Activated CD4-positive, alpha-beta T cell treated with anti-CD3 and anti-CD28 coated beads, Interleukin-2, Interleukin-6, amounts not matched to agents 100 ng/mL and 50 ng/mL, durations not matched to agents 16 hours and 8 hours (primary cell): Measurements from ENCODE around the gene PPP1R12A.
"Not testable (repeated sequence)": the region's sequence is repeated elsewhere in the genome, so short reads cannot be mapped to it uniquely, and the experiment has no call there.

Experiments used
- DNase-seq: peaks from one replicate; pipeline ENCODE4 v3.0.0-alpha.2; 2020

The PPP1R12A gene

DNA sequence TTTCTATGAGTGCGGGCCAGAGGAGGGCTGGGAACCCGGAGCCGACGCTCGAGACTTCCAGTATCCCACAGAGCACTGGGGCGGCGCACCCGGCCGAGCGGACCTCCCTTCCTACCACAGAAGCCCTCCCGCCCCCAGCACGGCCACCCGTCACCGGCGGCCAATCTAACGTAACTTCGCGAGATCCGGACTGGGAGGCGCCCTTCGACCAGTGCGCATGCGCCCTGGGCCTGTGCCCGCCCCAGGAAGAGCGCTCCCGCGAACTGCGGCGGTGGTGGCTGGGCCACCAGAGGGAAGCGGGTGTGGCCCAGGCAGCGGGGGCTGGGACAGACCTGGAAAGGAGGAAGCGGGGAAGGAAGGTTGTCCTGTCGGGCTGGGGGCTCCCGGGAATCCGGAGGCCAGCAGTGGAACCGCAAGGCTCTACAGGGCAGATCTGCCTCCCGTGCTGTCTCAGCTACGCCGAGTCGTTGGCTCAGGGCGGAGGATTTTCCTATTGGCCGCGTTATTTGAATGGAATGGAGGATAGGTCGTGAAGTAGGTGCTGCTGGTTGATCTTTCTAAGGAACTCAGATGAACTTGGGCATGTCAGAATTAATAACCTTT lies at the start of gene PPP1R12A:
Gene PPP1R12A (minus strand): TSS at position 77 of the 603 bp plus-strand sequence. CDS start 166 bp downstream, outside the sequence.
- peak; percentile 97 for DNase-seq

GRCh38 chr12:79983986-79984620 lies 49.2 kb upstream of the PPP1R12A start:
- DNase-seq, result no peak

GRCh38 chr12:79983492-79983891 lies 48.6 kb upstream of the PPP1R12A start:
- no peak for DNase-seq

DNA sequence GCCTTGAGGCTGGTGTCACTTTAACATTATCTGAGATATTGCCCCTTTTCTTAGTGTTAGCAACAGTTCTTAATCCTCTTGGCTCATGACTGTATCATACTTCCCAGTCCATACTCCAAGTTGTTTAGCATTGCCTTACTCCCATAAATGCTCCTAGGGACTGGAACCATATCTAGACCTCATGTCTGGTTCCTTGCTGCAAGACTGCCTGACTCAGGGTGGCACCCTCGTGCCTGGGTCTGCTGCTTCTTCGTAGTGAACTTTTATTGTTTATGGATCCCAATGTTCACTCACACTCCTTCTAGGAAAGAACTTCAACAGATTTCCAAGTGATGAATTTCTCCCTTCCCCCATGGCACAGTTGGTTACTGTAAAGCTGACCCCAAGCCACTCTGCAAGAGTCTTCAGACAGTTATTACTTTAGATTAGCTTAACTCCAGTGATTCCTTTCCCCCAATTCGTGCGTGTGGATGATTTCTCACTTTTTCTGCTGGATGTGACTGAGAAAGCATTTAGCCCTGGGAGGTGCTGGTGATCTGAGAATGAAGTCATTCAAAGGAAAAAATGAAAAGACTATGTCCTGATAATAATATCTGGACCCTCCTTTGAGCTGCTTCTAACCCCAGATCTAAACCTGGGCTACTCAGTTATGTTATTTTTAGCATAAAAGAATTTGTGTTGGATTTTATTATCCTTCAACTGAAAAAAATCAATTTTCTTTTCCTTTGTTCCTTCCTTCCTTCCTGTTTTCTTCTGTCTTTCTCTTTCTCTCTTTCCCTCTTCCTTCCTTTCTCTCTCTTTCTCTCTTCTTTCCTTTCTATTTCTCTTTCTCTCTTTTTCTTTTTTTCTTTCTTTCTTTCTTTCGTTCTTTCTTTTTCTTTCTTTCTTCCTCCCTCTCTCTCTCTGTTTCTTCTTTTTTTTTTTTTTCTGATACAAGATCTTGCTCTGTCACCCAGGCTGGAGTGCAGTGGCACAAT lies 47.5 kb upstream of the PPP1R12A start:
- DNase-seq, result no peak

- DNase-seq, result no peak
These were observed 43.8 kb upstream of the PPP1R12A start for GRCh38 chr12:79978692-79979091.

- DNase-seq, result not testable (repeated sequence)
These were observed 43.1 kb upstream of the PPP1R12A start for GRCh38 chr12:79977856-79978460.

DNA sequence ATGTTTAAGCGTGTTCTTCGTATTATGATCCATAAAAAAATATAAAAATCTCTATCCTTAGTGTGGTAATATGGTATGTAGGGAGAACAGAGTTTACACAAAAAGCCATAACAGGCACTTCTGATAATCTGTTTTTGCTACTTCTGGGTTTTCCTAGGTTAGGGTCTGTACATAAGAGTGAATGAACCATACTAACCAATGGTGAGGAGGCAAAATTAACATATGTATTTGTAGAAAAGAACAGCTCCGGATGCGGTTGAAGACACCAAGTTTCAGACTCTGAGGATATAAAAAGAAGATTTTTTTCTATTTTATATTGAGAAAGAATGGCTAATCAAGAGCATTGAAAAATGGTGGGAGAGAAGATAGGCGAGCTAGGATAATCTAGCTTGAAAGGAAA lies 40.2 kb upstream of the PPP1R12A start:
- DNase-seq, result no peak

DNA sequence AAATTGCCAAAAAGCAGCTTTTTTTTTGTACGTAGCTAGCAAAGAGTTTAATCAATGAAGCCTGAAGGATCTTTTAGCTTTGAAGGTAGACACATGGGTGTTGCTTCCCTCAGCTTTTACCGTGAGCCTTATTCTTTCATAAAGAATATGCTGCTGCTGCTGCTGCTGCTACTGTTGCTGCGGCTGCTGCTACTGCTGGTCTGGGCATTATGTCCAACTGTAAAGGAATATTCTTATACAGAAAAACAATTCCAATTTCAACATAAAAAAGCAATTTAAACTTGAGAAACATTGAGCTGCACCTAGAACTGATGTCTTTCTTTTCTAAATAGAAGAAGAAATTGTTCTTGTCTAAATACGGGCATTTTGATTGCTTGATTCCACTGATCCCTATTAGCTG lies 38.9 kb upstream of the PPP1R12A start:
- DNase-seq, result no peak

DNA sequence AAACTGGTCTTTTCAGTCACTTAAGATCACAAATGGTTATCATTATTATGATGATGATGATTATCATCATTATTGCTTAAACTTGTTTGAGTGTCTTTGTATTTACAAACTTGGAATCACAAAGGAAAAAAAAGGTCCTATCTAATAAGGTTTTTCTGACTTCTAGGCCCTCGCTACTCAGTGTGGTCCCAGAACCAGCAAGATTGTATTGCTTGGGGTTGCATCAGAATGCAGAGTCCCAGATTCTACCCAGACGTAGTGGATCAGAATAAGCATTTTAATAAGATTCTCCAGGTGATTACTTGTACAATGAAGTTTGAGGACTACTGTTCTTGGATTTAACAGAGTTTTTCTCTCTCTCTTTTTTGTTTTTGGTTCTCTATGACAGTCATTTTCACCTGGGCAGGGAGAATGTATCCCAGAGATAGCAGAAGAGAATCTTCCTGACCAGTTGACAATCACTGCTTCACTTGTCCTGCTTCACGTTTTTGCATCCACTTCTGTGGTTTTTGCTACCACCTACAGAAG lies 29.3 kb upstream of the PPP1R12A start:
- no peak for DNase-seq

DNA sequence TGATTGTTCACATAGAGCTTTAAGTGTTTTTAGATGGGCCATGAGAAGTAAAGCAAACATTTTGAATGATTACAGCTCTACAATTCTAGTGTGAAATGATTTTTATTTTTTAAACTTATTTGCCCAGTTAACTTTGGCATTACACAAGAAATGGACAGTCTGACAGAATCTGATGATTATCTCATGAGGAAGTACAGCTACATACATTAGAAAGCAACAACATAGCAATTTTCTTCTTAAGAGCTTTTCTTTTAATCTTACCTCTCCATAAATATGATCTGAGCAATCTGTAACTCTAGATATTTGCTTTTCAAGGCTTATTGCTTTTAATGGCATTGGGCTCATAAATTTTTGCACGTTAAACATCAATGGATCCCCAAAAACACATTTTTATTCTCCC lies 26.5 kb upstream of the PPP1R12A start:
- no peak for DNase-seq

DNA sequence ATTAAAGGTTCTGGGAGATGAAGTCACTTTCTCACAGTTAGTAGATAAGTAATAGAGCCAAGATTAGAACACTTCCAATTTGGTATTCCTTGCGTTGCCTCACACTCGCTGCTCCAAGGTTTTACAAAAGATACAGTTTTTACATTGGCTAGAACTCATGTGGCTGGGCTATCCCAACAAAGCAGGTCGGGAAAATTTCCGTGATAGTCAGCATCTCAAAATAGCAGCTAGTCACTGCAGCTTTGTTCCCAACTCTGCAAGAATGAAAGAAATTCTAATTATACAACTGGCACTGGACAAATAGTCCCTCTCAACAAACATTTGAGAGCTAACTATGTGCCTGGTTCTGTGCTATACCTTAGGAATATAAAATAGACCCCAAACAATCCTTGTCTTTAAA lies 24.6 kb upstream of the PPP1R12A start:
- no peak for DNase-seq

DNA sequence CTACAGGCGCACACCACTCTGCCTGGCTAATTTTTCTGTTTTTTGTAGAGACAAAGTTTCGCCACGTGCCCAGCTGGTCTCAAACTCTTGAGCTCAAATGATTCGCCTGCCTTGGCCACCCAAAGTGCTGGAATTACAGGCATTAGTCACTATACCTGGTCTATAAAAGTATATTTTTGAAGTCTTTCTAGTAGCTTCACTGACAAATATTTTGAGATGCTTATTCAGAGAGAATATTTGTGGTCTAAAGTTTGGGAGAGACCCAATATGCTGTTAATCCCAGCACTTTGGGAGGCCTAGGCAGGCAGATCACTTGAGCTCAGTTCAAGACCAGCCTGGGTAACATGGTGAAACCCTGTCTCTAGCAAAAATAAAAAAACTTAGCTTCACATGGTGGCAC lies 22.0 kb upstream of the PPP1R12A start:
- DNase-seq, result no peak

DNA sequence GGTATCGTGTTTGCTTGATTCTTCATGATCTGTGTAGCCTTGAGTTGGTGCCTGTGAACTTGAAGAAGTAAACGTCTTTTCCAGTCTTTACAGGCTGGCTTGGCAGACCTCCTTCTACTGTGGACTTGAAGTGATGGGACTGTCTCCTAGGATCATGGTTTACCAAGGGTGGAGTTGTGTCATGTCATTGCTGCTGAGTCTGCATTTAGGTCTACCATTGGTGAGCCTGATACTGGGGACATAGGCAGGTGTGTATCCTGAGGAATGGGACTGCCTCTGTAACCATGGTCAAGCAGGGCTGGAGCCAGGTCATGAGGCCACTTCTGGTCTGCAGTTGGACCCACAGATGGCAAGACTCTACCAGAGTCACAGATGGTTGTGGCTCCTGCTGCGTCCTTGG lies 20.7 kb upstream of the PPP1R12A start:
- no peak for DNase-seq

- DNase-seq, result no peak
These were observed 19.2 kb upstream of the PPP1R12A start for GRCh38 chr12:79954037-79954610.

GRCh38 chr12:79949098-79949497 lies 14.2 kb upstream of the PPP1R12A start:
- DNase-seq, result no peak

GRCh38 chr12:79945433-79945832 lies 10.5 kb upstream of the PPP1R12A start:
- DNase-seq, result no peak

DNA sequence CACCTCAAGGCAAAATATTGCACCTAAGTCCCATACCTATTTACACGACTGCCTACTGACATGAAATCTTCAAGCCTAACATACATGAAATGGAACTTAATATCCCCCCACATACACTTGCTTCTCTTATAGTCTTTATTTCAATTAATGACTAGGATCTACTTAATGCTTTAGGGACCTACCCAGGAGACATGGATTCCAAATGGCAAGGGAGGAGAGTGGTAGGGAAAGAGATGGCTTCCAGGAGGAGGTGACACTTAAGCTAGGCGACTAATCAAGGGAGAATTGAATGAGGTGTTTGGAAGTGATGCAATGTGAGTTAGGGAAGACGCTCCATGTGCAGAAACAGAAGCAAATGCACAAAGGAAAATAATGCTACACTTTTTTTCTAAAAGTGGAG lies 9.7 kb upstream of the PPP1R12A start:
- DNase-seq, result no peak

DNA sequence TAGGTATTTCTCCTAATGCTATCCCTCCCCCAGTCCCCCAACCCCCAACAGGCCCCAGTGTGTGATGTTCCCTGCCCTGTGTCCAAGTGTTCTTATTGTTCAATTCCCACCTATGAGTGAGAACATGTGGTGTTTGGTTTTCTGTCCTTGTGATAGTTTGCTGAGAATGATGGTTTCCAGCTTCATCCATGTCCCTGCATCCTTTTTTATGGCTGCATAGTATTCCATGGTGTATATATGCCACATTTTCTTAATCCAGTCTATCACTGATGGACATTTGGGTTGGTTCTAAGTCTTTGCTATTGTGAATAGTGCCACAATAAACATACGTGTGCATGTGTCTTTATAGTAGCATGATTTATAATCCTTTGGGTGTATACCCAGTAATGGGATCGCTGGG lies 7.9 kb upstream of the PPP1R12A start:
- DNase-seq, result not testable (repeated sequence)

- no peak for DNase-seq
These were observed 4.9 kb upstream of the PPP1R12A start for GRCh38 chr12:79939728-79940310.

GRCh38 chr12:79938843-79939242 lies 3.9 kb upstream of the PPP1R12A start:
- DNase-seq, result no peak

- no peak for DNase-seq
These were observed 1.8 kb upstream of the PPP1R12A start for GRCh38 chr12:79936670-79937069.

GRCh38 chr12:79935624-79936345 lies 888 bp upstream of the PPP1R12A start:
- DNase-seq, result peak; percentile 34
